Gastroesophageal sphincter (tissue), 3 donors: ENCODE measurements around the gene ARFGEF3.
"Not testable (repeated sequence)": the region's sequence is repeated elsewhere in the genome, so short reads cannot be mapped to it uniquely, and the experiment has no call there.

Experiments used
- POLR2A ChIP-seq, 2 donors: fragments of 450-650 bp; IDR thresholded peaks; one replicate each; pipeline ENCODE4 v1.6.1; 2017; ENCODE audit warnings: antibody characterized with exemption in 2 of 2, mild to moderate bottlenecking in 2 of 2, moderate library complexity in 1 of 2
- POLR2AphosphoS5 ChIP-seq: sonication (generic); formaldehyde crosslinking; IDR thresholded peaks from one replicate; pipeline ENCODE4 v1.6.1; 2017; ENCODE audit warnings: antibody characterized with exemption
- TF ChIP-seq, protein P1 (sequence below), 4 experiments: fragments of 200-600 bp in 2 of 4; fragments of 450-650 bp in 2 of 4; sonication (generic) in 1 of 4; IDR thresholded peaks; one replicate each; pipeline ENCODE4 v1.5.1; 2017 to 2019; ENCODE audit warnings: antibody characterized with exemption in 4 of 4, mild to moderate bottlenecking in 2 of 4, moderate library complexity in 2 of 4

DNA sequence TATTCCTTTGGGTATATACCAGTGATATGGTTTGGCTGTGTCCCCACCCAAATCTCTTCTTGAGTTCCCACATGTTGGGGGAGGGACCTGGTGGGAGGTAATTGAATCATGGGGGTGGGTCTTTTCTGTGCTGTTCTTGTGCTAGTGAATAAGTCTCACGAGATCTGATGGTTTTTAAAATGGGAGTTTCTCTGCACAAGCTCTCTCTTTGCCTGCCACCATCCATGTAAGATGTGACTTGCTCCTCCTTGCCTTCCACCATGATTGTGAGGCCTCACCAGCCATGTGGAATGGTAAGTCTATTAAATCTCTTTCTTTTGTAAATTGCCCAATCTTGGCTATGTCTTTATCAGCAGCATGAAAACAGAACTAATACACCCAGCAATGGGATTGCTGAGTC, 42.5 kb upstream of the ARFGEF3 start:
- TF ChIP-seq, protein P1, sequence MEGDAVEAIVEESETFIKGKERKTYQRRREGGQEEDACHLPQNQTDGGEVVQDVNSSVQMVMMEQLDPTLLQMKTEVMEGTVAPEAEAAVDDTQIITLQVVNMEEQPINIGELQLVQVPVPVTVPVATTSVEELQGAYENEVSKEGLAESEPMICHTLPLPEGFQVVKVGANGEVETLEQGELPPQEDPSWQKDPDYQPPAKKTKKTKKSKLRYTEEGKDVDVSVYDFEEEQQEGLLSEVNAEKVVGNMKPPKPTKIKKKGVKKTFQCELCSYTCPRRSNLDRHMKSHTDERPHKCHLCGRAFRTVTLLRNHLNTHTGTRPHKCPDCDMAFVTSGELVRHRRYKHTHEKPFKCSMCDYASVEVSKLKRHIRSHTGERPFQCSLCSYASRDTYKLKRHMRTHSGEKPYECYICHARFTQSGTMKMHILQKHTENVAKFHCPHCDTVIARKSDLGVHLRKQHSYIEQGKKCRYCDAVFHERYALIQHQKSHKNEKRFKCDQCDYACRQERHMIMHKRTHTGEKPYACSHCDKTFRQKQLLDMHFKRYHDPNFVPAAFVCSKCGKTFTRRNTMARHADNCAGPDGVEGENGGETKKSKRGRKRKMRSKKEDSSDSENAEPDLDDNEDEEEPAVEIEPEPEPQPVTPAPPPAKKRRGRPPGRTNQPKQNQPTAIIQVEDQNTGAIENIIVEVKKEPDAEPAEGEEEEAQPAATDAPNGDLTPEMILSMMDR (IDR thresholded peaks at IDR 0.05), result not testable (repeated sequence)
- TF ChIP-seq POLR2AphosphoS5; POLR2A (IDR thresholded peaks at IDR 0.05): not testable (repeated sequence)
